Measurements from ENCODE around the gene SERPINA1.
A peak's percentile ranks its signal among the peaks of the same experiment; 100 is the strongest.
"Not testable (repeated sequence)": the region's sequence is repeated elsewhere in the genome, so short reads cannot be mapped to it uniquely, and the experiment has no call there.

SERPINA1 gene

DNA sequence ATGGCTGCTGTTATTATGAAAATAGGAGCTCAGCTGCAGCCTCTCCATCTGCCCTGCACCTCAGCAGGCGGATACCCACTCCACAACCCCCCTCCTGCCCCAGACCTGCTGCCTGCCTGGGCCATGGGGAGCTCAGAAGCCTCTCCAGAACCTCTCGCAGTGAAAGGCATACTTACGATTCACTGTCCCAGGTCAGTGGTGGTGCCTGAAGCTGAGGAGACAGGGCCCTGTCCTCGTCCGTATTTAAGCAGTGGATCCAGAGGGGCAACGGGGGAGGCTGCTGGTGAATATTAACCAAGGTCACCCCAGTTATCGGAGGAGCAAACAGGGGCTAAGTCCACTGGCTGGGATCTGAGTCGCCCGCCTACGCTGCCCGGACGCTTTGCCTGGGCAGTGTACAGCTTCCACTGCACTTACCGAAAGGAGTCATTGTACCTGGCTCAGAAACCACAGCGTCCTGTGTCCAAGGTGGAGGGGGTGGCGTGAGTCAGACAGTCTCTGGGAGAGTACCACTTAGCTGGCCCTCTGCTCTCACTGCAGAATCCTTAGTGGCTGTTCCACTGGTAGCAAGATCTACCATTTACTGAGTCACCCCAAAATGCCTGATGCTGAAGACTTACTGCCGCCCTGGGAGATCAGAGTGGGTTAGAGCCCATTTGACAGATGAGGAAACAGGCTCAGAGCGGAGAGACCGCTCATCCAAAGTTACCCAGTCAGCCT lies at the start of gene SERPINA1:
TSS of gene SERPINA1 (minus strand) at position 219 of the 720 bp plus-strand sequence. CDS start 5,365 bp downstream, outside the sequence.
- no peak for DNase-seq

GRCh38 chr14:94428610-94429009 lies 40.2 kb upstream of the SERPINA1 start:
- no peak for DNase-seq

DNA sequence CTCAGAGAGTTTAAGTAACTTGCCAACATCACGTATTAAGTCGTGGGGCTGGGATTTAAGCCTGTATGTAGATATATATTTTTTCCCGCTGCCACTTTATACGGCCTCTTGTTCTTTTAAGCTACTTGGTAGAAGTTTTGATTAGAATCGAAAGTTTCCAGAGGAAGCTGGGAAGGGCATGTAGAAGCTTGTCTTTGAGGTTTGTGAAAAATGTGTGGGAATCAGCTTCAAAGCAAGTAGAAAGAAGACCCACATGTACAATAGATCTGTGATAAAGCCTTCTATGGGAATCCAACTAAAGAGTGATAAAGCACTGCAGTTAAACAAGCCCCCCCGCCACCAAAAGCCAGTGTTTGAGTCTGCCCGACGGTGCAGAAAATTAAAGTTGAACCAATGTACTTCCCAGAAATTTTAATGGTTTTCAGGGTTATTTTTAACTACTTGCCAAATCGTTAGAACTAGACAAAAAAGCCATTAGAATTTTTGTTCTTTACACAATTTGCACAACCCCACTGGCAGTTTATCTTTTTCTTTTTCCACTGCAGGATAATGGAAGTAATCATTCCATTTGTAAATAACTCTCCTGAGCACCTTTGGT lies 38.7 kb upstream of the SERPINA1 start:
- no peak for DNase-seq

GRCh38 chr14:94426526-94426925 lies 38.1 kb upstream of the SERPINA1 start:
- DNase-seq: no peak

GRCh38 chr14:94424371-94424770 lies 36.0 kb upstream of the SERPINA1 start:
- no peak for DNase-seq

GRCh38 chr14:94423453-94424056 lies 35.2 kb upstream of the SERPINA1 start:
- DNase-seq: peak; percentile 60

GRCh38 chr14:94421316-94421715 lies 32.9 kb upstream of the SERPINA1 start:
- no peak for DNase-seq

DNA sequence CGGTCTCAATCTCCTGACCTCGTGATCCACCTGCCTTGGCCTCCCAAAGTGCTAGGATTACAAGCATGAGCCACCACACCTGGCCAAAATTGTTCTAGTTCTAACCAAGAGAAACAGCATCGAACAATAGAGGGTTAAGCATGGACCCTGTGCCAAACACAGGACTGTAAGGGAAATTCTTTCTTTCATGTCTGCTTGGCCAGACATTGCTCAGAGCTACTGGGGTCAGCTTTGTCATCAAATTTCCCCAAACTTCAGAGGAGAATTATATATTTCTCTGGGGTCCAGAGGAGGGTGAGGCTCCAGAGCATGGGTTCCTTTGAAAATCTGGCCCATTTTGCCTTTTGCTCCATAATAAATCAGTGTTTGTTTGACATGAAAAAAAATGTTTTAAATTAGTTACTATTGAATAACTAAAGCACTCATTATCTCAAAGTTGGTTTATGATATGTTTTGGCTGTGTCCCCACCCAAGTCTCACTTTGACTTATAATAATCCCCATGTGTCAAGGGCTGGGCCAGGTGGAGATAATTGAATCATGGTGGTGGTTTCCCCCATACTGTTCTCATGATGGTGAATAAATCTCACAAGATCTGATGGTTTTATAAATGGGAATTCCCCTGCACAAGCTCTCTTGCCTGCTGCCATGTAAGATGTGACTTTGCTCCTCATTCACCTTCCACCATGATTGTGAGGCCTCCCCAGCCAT lies 29.2 kb upstream of the SERPINA1 start:
- DNase-seq: peak; percentile 16

DNA sequence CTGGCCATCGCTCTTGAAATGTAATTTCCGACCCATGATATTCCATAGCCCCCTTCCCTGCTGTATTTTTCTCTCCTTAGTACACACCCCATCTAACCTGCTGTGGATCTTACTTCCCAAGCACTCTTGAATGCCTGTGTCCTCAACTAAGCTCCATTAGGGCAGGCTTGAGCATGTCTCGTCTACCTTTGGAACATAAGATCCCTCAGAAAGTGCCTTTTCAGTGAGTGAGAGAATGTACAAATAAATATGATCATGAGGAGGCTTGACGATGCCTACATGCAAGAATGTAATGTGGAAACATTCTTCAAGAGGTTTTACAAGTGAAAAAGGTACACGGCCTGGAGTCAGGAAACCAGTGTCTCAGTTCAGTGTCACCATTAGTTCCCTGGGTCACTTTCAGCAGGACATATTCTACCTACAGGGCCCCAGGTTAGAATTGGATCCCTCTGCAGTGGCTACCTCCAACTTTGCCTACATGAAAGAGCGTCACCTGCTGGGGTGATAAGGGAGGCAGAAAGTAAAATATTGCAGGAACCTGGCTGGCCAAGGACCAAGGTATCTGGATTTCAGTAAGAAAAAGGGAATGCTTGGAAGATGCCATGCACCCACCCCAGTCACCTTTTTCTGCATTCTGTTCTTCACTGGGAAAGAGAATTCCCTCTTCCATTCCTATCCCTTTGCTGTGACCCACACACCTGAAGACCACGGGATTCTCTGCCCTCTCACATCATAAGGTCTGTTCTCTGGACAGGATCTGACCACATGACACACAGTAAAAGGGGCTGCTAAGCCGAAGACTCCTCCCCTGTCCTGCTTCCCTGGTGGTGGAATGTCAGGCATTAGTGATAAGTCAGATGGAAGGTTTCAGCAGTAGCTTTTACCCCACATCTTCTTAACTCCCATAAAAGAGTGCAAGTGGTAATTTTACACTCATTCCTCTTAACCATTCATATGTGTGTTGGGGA lies 24.6 kb upstream of the SERPINA1 start:
- no peak for DNase-seq

GRCh38 chr14:94411638-94412037 lies 23.2 kb upstream of the SERPINA1 start:
- no peak for DNase-seq

DNA sequence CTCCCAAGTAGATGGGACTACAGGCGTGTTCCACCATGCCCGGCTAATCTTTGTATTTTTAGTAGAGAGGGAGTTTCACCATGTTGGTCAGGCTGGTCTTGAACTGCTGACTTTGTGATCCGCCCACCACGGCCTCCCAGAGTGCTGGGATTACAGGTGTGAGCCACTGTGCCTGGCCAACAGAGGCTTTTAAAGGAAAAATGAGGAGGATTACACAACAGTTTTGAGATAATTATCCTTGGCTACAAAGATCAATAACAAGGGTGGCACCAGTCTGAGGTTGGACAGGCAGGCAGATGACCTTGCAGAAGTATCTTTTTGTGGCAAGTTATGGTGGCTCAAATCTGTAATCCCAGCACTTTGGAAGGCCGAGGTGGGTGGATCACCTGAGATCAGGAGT lies 21.0 kb upstream of the SERPINA1 start:
- not testable (repeated sequence) for DNase-seq

- DNase-seq: no peak
These were observed 20.2 kb upstream of the SERPINA1 start for GRCh38 chr14:94408546-94409095.

- no peak for DNase-seq
These were observed 19.5 kb upstream of the SERPINA1 start for GRCh38 chr14:94407906-94408305.

DNA sequence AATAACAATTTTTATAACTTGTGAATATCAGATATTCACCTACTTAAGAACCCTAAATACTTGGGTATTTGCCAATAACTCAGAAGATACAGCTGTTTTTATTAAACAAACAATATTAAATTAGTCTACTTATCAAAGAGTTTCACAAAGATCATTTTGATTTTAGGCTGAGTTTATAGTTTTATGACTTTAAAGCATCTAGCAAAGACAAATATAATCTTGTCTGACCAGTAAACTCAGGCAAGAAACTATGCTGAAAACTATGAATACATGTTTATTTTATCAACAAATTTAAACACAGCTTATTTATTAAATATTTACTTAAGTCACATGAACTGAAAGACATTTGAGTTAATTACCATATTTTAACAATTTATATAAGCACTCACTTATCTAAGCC lies 18.5 kb upstream of the SERPINA1 start:
- DNase-seq: no peak

DNA sequence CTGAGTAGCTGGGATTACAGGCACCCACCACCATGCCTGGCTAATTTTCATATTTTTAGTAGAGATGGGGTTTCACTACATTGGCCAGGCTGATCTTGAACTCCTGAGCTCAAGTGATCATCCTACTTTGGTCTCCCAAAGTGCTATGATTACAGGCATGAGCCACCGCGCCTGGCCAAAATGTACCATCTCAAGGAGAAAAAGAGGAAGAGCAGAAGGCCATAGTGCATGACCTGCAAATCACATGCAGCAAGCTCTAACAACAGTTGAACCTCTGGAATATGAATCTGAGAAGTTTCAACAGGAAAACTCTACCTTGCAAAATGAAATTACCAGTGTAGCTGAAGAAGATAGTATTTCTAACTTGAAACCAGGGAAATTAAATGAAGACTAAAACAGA lies 17.1 kb upstream of the SERPINA1 start:
- no peak for DNase-seq

DNA sequence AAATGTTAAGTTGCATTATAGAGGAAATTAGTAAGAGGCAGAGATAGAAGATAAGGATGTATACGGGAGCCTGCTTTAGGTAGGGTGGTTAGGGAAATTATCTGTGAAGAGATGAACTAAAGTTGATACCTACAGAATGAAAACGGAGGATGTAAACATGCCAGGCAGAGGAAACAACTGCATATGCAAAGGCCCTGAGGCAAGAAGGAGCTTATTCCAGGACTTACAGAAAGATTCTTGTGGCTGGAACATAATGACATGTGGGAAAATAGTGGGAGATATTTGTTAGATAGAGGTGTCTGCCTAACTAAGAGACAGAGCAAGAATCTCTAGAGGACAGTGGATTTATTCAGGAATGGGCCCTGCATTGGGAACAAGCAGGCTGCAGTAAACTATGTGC lies 16.2 kb upstream of the SERPINA1 start:
- DNase-seq: no peak

DNA sequence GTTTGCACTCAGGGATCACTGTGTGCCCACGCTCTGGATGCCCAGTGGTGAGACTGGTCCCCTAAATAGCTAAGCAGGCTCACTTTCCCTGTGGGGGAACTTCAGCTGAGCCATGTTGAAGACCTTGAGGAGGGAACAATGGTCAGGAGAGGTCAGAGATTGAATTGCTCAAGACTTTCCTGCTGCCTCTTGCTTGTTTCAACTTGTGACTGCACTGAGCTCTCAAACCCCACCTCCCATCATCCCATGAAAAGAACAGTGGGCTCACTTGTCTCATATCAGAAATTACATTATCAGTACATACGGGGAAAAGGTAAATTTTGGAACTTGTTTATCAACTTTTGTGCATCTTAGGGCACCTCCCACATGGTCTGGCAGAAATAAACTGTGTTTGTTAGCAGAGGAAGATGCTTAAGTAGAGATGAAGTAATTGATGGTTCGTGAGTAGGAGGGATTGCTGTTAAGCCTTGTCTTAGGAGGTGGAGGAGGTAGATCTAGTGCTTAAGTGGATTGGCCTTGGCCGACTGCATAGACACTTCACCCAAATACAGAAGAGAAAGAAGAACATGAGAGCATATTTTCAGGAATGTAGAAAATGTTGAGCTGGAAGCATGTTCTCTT lies 15.0 kb upstream of the SERPINA1 start:
- no peak for DNase-seq

- DNase-seq: no peak
These were observed 12.7 kb upstream of the SERPINA1 start for GRCh38 chr14:94401083-94401482.

- no peak for DNase-seq
These were observed 12.0 kb upstream of the SERPINA1 start for GRCh38 chr14:94400422-94400841.

DNA sequence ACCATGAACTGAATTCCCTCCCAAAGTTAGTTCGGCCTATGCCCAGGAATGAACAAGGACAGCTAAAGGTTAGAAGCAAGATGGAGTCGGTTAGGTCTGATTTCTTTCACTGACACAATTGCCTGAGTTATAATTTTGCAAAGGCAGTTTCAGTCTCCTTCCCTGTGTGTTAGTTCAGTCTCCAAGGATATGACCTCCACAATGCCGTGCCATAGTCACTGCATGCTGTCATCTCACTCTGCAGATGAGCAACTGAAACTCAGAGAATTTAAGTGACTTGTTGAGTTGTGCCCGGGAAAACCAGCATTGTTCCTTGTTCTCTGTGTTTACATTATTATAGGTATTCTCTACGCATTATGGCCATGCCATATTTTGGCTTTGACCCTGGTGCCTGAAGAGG lies 10.1 kb upstream of the SERPINA1 start:
- DNase-seq: no peak

GRCh38 chr14:94398182-94398479 lies 9.7 kb upstream of the SERPINA1 start:
- no peak for DNase-seq
